NCI-H146 treated with DMSO at 0.1 percent for 48 hours (cell line): Measurements from ENCODE around the gene HCST.

Source experiments
- DNase-seq: peaks from one replicate; lab custom pipeline; 2025; ENCODE audit not compliant: unreplicated experiment; lab: John Stamatoyannopoulos, UW

The HCST gene

DNA sequence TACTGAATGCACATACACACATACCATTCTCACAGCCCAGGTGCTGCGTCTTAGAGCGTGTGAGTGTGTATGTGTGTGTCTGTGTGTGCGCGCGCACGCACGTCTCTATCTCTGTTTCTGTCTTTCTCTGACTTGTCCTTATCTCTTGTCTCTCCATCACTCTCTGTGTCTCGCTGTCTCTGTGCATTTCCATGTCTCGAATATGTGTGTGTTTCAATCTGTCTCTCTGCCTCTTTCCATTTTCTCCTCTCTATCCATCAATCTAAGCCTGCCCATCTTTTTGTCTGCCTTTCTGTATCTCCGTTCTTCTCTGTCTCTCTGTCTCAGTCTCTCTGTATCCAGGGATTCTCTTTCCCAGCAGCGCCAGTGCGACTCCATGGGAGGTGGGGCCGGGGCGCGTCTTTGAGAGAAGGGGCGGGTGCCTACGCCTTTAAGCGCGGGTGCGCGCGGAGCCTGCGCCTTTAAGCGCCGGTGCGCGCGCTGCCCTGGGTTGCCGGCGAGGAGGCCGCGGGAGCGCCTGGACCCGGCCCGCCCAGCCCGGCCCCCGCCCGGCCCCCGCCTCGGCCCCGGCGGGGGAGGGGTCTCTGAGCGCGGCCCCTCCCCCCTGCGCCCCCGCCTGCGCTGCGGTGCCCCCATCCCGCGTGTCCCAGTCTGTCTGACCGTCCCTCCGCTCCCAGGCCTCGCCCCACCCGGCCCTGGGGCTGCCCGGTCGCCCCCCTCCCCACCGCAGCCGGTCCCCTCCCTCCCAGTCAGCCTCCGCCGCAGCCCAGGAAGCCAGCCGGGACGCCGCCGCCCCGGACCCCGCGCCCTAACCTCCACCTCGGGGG, 33.8 kb downstream of the HCST start, which contains the start of gene LRFN3:
LRFN3 (plus strand) TSS at position 464 of the 827 bp plus-strand sequence. CDS start 3,052 bp downstream, outside the sequence.
- peak; percentile 58 for DNase-seq

GRCh38 chr19:35936738-35937268, 34.5 kb downstream of the HCST start:
- DNase-seq = no peak

DNA sequence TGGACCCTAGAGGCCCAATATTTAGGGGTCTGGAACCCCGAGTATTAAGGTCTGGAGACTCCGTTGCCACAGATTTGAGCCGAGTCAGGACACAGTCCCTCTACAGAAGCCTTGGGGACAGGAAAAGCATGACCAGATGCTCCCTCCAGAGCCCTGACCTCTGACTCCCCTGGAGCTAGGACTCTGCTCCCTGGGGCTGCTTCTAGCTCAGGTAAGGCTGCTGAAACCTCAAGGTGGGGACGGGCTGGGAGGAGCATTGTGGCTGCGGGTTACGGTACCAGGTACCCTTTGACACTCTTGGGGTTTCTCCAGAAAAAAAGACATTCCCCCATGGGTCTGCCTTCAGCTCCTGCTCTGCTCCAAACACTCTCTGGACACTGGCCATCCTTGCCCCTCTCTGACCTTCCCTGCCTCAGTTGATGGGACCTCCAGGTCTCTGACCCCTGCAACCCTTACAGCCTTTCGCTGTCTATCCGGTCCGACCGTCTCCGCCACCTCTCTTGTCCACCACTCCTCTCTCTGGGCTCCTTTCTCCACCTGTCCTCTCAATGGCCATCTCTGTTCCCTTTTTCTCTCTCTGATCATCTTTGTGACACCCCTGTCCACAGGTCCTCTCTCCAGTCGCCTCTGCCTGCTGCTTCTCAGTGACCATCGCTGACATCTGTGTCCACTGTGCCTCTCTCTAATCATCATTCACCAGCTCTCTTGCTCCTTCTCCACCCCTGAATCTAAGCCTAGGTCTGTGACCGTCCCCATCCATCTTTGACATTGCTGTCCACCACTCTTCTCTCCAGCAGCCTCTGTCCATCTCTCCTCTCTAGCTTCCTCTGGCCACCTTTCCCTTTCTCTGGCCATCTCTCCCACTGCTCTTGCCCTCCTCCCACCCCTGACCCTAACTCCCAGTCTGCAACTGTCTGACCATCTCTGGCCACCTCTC, 35.3 kb downstream of the HCST start:
- DNase-seq = no peak

- DNase-seq = no peak
Measured at GRCh38 chr19:35938282-35939224, 36.2 kb downstream of the HCST start.

DNA sequence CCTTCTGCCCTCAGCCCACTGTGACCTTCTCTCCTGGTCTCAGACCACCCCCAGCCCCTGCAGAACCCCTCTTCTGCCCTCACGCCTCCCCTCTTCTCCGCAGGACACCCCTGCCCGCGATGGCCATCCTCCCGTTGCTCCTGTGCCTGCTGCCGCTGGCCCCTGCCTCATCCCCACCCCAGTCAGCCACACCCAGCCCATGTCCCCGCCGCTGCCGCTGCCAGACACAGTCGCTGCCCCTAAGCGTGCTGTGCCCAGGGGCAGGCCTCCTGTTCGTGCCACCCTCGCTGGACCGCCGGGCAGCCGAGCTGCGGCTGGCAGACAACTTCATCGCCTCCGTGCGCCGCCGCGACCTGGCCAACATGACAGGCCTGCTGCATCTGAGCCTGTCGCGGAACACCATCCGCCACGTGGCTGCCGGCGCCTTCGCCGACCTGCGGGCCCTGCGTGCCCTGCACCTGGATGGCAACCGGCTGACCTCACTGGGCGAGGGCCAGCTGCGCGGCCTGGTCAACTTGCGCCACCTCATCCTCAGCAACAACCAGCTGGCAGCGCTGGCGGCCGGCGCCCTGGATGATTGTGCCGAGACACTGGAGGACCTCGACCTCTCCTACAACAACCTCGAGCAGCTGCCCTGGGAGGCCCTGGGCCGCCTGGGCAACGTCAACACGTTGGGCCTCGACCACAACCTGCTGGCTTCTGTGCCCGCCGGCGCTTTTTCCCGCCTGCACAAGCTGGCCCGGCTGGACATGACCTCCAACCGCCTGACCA, 37.2 kb downstream of the HCST start:
- no peak for DNase-seq

GRCh38 chr19:35940078-35940775, 37.9 kb downstream of the HCST start:
- no peak for DNase-seq

- no peak for DNase-seq
Measured at GRCh38 chr19:35940839-35941238, 38.5 kb downstream of the HCST start.

DNA sequence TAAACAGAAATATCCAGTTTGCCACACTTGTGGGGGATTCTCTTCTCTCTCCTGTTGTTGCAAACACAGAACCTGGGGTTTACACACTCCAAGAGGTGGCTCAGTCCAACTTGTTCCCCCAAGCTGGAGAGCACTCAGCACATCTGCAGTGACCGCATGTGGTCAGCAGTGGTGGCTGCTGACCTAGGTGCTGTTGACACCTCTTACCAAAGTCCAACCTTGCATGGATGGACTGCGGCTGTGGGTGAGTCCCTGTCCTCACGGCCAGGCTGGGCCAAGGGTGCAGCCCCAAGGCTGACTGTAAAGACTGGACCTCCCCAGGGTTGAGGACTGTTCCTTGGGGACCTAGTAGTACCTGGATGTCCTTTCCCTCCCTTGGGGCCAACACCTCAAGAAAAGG, 39.9 kb downstream of the HCST start:
- no peak for DNase-seq

DNA sequence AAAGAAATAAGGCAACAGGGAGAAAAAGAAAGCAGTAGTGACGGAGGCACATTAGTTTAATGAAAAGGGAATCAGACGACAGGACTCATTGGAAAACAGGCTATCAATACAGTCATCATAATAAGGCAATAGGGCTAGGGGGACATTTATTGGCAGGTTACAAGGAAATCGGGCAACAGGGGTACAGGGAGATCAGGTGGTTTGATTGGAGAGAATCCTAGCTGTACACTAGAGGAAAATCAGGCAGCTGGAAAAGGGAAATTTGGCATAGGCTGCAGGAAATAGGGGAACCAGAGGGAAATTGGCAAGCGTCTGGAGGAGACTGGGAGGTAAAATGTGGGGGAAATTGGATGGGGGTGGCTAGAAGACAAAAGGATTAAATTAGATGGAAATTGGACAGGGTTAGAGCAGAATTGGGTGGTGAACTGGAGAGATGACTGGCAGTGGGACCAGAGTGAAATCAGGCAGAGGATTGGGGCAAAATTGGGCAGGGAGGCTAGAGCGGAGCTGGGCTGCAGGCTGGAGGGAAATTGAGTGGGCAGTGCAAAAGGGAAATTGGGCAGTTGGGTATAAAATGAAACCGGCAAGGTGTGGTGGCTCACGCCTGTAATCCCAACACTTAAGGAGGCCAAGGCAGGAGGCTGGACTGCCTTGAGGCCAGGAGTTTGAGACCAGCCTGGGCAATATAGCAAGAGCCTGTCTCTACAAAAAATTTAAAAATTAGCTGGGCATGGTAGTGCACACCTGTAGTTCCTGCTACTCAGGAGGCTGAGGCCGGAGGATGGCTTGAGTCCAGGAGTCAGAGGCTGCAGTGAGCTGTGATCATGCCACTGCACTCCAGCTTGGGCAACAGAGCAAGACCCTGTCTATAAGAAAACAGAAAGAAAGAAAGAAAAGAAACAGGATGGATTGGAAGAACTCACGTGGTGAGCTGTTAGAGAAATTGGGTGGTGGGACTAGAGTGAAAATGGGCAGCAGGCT, 41.3 kb downstream of the HCST start:
- no peak for DNase-seq

GRCh38 chr19:35944556-35944955, 42.2 kb downstream of the HCST start:
- no peak for DNase-seq

DNA sequence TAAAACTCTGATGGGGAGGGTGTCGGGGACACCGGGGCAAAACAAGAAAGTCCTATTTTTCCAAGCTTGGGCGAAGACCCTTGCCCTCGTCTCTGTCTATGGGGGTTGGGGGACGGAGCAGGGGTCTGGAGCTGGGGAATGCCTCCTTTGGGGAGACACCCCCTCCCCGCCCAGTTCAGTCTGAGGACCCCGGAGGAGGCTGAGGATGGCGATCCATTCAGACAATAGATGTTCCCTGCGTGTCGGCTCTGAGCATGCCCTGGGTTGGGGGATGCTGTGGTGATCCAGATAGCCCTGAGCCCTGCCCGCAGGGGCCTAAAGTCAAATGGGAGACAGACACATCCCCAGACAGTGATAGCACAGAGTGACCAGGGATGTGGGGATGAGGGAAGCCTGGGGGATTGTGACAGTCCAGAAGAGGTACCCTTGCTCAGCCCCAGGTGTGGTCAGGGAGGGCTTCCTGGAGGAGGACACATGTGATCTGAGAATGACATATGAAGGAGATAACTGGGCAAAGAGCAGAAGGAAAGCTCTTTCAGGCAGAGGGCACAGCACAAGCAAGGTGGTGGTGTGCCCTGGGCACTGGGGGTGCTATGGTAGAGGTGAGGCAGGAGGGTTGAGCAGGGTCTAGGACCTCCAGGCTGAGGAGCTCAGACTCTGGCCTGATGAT, 42.9 kb downstream of the HCST start:
- DNase-seq = no peak

GRCh38 chr19:35946203-35946602, 43.9 kb downstream of the HCST start:
- DNase-seq = no peak

GRCh38 chr19:35949131-35949530, 46.8 kb downstream of the HCST start:
- no peak for DNase-seq
